ENCODE measurements around the gene CDC5L.

DNA sequence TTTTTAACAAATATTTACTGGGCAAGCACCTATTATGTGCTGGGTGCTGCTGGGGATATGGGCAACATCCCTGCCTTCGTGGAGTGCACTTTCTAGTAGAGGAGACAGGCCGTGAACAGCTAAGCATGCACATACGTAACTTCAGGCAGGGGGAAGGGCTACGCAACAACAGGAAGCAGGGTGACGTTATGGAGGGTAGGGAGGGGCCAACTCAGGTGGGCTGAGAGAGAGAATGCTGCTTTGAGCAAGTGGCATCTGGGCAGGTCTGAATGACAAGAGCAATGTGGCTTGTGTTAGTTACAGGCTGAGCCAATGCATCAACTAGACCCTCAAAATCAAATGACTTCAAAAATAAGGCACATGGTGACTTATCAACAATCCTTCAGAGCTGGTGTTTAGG, 112.1 kb downstream of the CDC5L start:
- TF ChIP-seq, protein P1, sequence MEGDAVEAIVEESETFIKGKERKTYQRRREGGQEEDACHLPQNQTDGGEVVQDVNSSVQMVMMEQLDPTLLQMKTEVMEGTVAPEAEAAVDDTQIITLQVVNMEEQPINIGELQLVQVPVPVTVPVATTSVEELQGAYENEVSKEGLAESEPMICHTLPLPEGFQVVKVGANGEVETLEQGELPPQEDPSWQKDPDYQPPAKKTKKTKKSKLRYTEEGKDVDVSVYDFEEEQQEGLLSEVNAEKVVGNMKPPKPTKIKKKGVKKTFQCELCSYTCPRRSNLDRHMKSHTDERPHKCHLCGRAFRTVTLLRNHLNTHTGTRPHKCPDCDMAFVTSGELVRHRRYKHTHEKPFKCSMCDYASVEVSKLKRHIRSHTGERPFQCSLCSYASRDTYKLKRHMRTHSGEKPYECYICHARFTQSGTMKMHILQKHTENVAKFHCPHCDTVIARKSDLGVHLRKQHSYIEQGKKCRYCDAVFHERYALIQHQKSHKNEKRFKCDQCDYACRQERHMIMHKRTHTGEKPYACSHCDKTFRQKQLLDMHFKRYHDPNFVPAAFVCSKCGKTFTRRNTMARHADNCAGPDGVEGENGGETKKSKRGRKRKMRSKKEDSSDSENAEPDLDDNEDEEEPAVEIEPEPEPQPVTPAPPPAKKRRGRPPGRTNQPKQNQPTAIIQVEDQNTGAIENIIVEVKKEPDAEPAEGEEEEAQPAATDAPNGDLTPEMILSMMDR (IDR thresholded peaks at IDR 0.05), result no peak
- TF ChIP-seq POLR2A (IDR thresholded peaks at IDR 0.05), result no peak

Measured in heart left ventricle (tissue), 13 donors.